Heart left ventricle (tissue), 16 donors: ENCODE measurements around the gene EHMT1. TPM values are rescaled to one million over a fixed set of nuclear protein-coding genes. Genes with fewer than 3 reads are reported as not detected.
A peak's percentile ranks its signal among the peaks of the same experiment; 100 is the strongest.

Experiments
- ATAC-seq, 4 donors: fragments of 200-7000 bp; cut with Tn5 transposase; one replicate each; pipeline ENCODE4 v1.9.1; 2020 to 2022; ENCODE audit warnings: moderate library complexity in 4 of 4, mild to moderate bottlenecking in 3 of 4, moderate number of reproducible peaks in 1 of 4
- DNase-seq, 5 donors: peaks; one replicate each; pipeline ENCODE4 v3.0.0-alpha.2; 2020
- H3K27ac ChIP-seq, 12 donors: fragments of 200-600 bp; sonication (generic) in 4 of 12; one replicate each; pipeline versions ENCODE4 v1.5.0 to v1.8.0; 2016 to 2022; ENCODE audit warnings: mild to moderate bottlenecking in 2 of 12
- H3K27me3 ChIP-seq, 9 donors: fragments of 200-600 bp; sonication (generic) in 2 of 9; one replicate each; pipeline versions ENCODE4 v1.5.1 to v1.8.0; 2016 to 2022; ENCODE audit warnings: mild to moderate bottlenecking in 3 of 9
- H3K36me3 ChIP-seq, 9 donors: fragments of 200-600 bp; sonication (generic) in 2 of 9; one replicate each; pipeline versions ENCODE4 v1.5.0 to v1.8.0; 2018 to 2022; ENCODE audit warnings: mild to moderate bottlenecking in 2 of 9
- H3K4me1 ChIP-seq, 12 donors: fragments of 200-600 bp; sonication (generic) in 4 of 12; one replicate each; pipeline versions ENCODE4 v1.5.0 to v1.8.0; 2016 to 2022; ENCODE audit warnings: mild to moderate bottlenecking in 3 of 12
- H3K4me3 ChIP-seq, 12 donors: fragments of 200-600 bp; sonication (generic) in 4 of 12; one replicate each; pipeline versions ENCODE4 v1.5.0 to v1.8.0; 2017 to 2022; ENCODE audit warnings: mild to moderate bottlenecking in 9 of 12, moderate library complexity in 4 of 12
- H3K9me3 ChIP-seq, 12 donors: fragments of 200-600 bp; sonication (generic) in 4 of 12; one replicate each; pipeline versions ENCODE4 v1.5.0 to v1.8.0; 2016 to 2022; ENCODE audit warnings: mild to moderate bottlenecking in 1 of 12
- CTCF ChIP-seq, 12 donors: fragments of 200-600 bp; sonication (generic) in 4 of 12; IDR thresholded peaks; one replicate each; pipeline versions ENCODE4 v1.5.0 to v1.8.0; 2018 to 2022; ENCODE audit warnings: antibody characterized with exemption in 12 of 12, mild to moderate bottlenecking in 5 of 12
- POLR2A ChIP-seq, 2 donors: fragments of 450-650 bp; IDR thresholded peaks; one replicate each; pipeline ENCODE4 v1.6.1; 2017; ENCODE audit warnings: antibody characterized with exemption in 2 of 2, mild to moderate bottlenecking in 2 of 2, moderate library complexity in 2 of 2
- WGBS, 4 donors: extraction: QIAGEN DNeasy Blood & Tissue Kit in 2 of 4; methylation state at CpG; one replicate each; pipeline versions ENCODE4 v1.1.5 to v1.1.7; 2013 to 2018; 5-methylcytosine and 5-hydroxymethylcytosine counted together
- intact Hi-C, 10 donors: fragments of 100-400 bp; cut with DNase I; formaldehyde crosslinking; loops; one replicate each; pipeline versions ENCODE4 v1.11.1 to v1.14.2; 2022
- polyA plus RNA-seq, 2 donors: library from polyadenylated mRNA; stranded (reverse); fragments of 200-250 nt; gene quantifications; one replicate each; pipeline ENCODE4 v1.2.3, GENCODE V29; 2013
- total RNA-seq, 9 donors: library from RNA; depleted of rRNA in 2 of 9; stranded (reverse); fragments of >200 nt in 2 of 9; fragmentation: NEBNext Ultra II Directional in 3 of 9; extraction: Animal tissue kit (Norgen Biotek cat#: 25700) in 3 of 9; gene quantifications; one replicate each; pipeline versions ENCODE4 v1.1.0 to v1.2.4, GENCODE V29; 2016 to 2023
- donor health status: ischemic (EF 13 %, LVEDD 7.1; RV severe dilation, severe dysfunction).
- donor health status: healthy with polysubstance abuse.
- donor health status: DM: no; HTN: yes; CAD: no.
- donor health status: DM: no; HTN: no; CAD: no.
- donor health status: ischemic (EF 25% LVEDD 6.9; RV normal size, moderate dysfunction).
- donor health status: ischemic (EF 25% LVEDD 5.7; RV mildly dilated, moderate dysfunction).
- donor health status: healthy.
- donor health status: DM: yes; HTN: yes; CAD: no.
- donor health status: ischemic (EF 35%, LVEDD 5.7; RV mildly dilated, moderate dysfunction).
- donor health status: nonischemic (EF 11% LVEDD 7.7; RV severe dilation, severe dysfunction).
- donor health status: DM: yes; HTN: yes; CAD: no.
- donor health status: PGD.
- donor health status: ischemic (EF 29% LVEDD 5.4; RV normal size, mild dysfunction).
- donor health status: nonischemic (EF 23%, LVEDD 6.1; RV moderate dilation, normal function).

EHMT1 gene
- total and polyA plus RNA-seq, 11 donors, result 24.5 to 55.9 (median 28.9) TPM

- no peaks in the 10 kb centered on the region for H3K9me3 ChIP-seq
Observed at GRCh38 chr9:137665697-137666512, 47.1 kb downstream of the EHMT1 start.

DNA sequence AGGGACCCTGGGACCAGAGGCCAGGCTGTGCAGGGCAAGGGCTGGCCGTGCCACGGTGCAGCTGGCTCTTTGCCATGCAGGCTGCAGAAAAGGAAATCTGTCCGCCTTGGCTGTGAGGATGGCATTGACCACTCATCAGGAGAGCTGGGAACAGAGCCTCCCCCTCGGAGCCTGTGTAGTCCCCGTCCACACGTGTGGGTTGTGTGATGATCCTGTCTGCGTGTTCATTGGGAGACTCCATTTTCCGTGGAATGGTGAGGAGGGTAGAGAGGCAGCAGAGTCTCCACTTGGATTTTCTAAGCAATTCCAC, 47.7 kb downstream of the EHMT1 start:
- Histone ChIP-seq H3K27me3 (no peaks in the 10 kb centered on the region), H3K27ac (peak overlapping the region in 1 of 12 donors; percentile 31), H3K4me3 (no peak overlapping the region), H3K4me1 (peaks cover 0 to 41% (median 22%) of the 10 kb centered on the region in 12 donors), H3K9me3 (no peaks in the 10 kb centered on the region), H3K36me3 (peaks cover 0 to 4% (median 0%) of the 10 kb centered on the region in 9 donors)
- DNase-seq (peak in 1 of 5 donors; percentile 41), ATAC-seq (peak in 3 of 4 donors; percentile 9 to 32 (median 14))
- 38 to 40% (median 39%) methylated on average over 8 of the region's 8 CpGs for WGBS, 4 donors
- intact Hi-C loops, result no loop called here
- TF ChIP-seq POLR2A (IDR thresholded peaks at IDR 0.05) (no peak), CTCF (IDR thresholded peaks at IDR 0.05) (no peak)

More at GRCh38 chr9:137665697-137666512, 47.1 kb downstream of the EHMT1 start:
- H3K4me1 ChIP-seq, result peaks cover 0 to 37% (median 20%) of the 10 kb centered on the region in 12 donors
- DNase-seq, result no peak
- WGBS, 4 donors, result 84 to 89% (median 88%) methylated on average over 18 of the region's 18 CpGs
- peak overlapping the region in 1 of 12 donors; percentile 31 for H3K27ac ChIP-seq
- H3K36me3 ChIP-seq, result peaks cover 0 to 4% (median 0%) of the 10 kb centered on the region in 9 donors
- H3K4me3 ChIP-seq, result no peak overlapping the region
- H3K27me3 ChIP-seq, result no peaks in the 10 kb centered on the region
- intact Hi-C loops, result no loop called here
- TF ChIP-seq CTCF (IDR thresholded peaks at IDR 0.05) (no peak), POLR2A (IDR thresholded peaks at IDR 0.05) (no peak)
- no peak for ATAC-seq

- DNase-seq (peak in 2 of 5 donors; percentile 33 to 40), ATAC-seq (peak in 3 of 4 donors; percentile 27 to 64 (median 45))
- no peaks in the 10 kb centered on the region for H3K27me3 ChIP-seq
- no peaks in the 10 kb centered on the region for H3K9me3 ChIP-seq
- intact Hi-C loops, result no loop called here
- H3K4me3 ChIP-seq, result no peak overlapping the region
- TF ChIP-seq POLR2A (IDR thresholded peaks at IDR 0.05) (no peak), CTCF (IDR thresholded peaks at IDR 0.05) (no peak)
- WGBS, 4 donors, result 61 to 70% (median 64%) methylated on average over 16 of the region's 16 CpGs
- peaks cover 0 to 4% (median 0%) of the 10 kb centered on the region in 9 donors for H3K36me3 ChIP-seq
- peaks cover 0 to 47% (median 24%) of the 10 kb centered on the region in 12 donors for H3K4me1 ChIP-seq
- H3K27ac ChIP-seq, result no peak overlapping the region
Observed at GRCh38 chr9:137666955-137667670, 48.3 kb downstream of the EHMT1 start.

DNA sequence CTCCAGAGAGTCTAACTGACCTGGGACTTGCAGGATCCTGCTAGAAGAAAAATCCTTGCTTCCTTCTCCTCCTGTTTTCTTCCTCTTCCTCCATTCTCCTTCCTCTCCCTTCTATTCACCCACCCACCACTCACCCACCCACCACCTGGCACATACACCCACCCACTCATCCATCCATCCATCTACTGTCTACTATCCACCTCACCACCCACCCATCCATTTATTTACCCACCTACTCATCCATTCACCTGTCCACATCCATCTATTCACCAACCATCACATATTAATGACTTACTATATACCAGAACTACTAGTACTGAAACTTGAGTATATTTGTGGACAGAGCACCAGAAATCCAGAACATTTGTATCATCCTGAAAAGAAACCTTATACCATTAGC, 49.4 kb downstream of the EHMT1 start:
- peaks cover 0 to 51% (median 30%) of the 10 kb centered on the region in 12 donors for H3K4me1 ChIP-seq

More for the DNA sequence above, 49.4 kb downstream of the EHMT1 start:
- DNase-seq (no peak), ATAC-seq (no peak)
- intact Hi-C loops, result no loop called here
- Histone ChIP-seq H3K4me3 (no peak overlapping the region), H3K27me3 (no peaks in the 10 kb centered on the region), H3K27ac (no peak overlapping the region), H3K36me3 (peaks cover 0 to 4% (median 0%) of the 10 kb centered on the region in 9 donors), H3K9me3 (no peaks in the 10 kb centered on the region)
- TF ChIP-seq POLR2A (IDR thresholded peaks at IDR 0.05) (no peak), CTCF (IDR thresholded peaks at IDR 0.05) (no peak)
